Effector CD8-positive, alpha-beta T cell (primary cell): ENCODE data around the gene ODAD2.

Experiments
- DNase-seq: peaks from one replicate; lab custom pipeline; 2025; lab: John Stamatoyannopoulos, UW

Gene ODAD2

GRCh38 chr10:27771231-27771630 is 227.6 kb downstream of the ODAD2 start:
- no peak for DNase-seq

GRCh38 chr10:27770181-27770580 is 228.7 kb downstream of the ODAD2 start:
- no peak for DNase-seq
